Osteoblast (primary cell): ENCODE measurements around the gene WNT3A. TPM values are rescaled to one million over a fixed set of nuclear protein-coding genes. Genes with fewer than 3 reads are reported as not detected.

ENCODE experiments used
- DNase-seq: peaks from one replicate; pipeline ENCODE4 v3.0.0; 2011; ENCODE audit warnings: low spot score, mixed read lengths; ENCODE audit not compliant: insufficient read length; ENCODE audit errors: missing footprints
- H2AFZ ChIP-seq: 2 replicates; pipeline ENCODE4 v1.6.0; 2011; ENCODE audit warnings: mild to moderate bottlenecking, low read length
- H3K27ac ChIP-seq: 2 replicates; pipeline ENCODE4 v1.5.1; 2011; ENCODE audit warnings: mild to moderate bottlenecking, low read depth, low read length, moderate library complexity
- H3K27me3 ChIP-seq: 2 replicates; pipeline ENCODE4 v1.6.0; 2012; ENCODE audit warnings: mild to moderate bottlenecking, control low read depth, inconsistent platforms, low read length, moderate library complexity; ENCODE audit not compliant: insufficient read depth
- H3K36me3 ChIP-seq: 2 replicates; pipeline ENCODE4 v1.5.1; 2011; ENCODE audit warnings: mild to moderate bottlenecking, low read length, control low read depth, moderate library complexity; ENCODE audit not compliant: insufficient read depth
- H3K4me1 ChIP-seq: 2 replicates; pipeline ENCODE4 v1.5.1; 2011; ENCODE audit warnings: mild to moderate bottlenecking, low read length, control low read depth, moderate library complexity; ENCODE audit not compliant: insufficient read depth
- H3K4me2 ChIP-seq: 2 replicates; pipeline ENCODE4 v1.6.0; 2011; ENCODE audit warnings: mild to moderate bottlenecking, low read length; ENCODE audit not compliant: insufficient read depth
- H3K4me3 ChIP-seq: fragments of 200-600 bp; sonication (generic); 3 replicates; pipeline ENCODE4 v1.5.1; 2012; ENCODE audit warnings: mild to moderate bottlenecking, low read length, inconsistent platforms; ENCODE audit not compliant: insufficient read depth
- H3K79me2 ChIP-seq: 2 replicates; pipeline ENCODE4 v1.6.0; 2012; ENCODE audit warnings: mild to moderate bottlenecking, low read length, control low read depth, inconsistent platforms; ENCODE audit not compliant: insufficient read depth
- H3K9me3 ChIP-seq: 2 replicates; pipeline ENCODE4 v1.5.1; 2011; ENCODE audit warnings: low read depth, low read length, control low read depth
- H4K20me1 ChIP-seq: 2 replicates; pipeline ENCODE4 v1.6.0; 2012; ENCODE audit warnings: mild to moderate bottlenecking, low read length, control low read depth; ENCODE audit not compliant: insufficient read depth
- CTCF ChIP-seq: IDR thresholded peaks from 2 replicates; pipeline ENCODE4 v1.5.1; 2011; ENCODE audit warnings: mild to moderate bottlenecking, low read depth, low read length, moderate library complexity; ENCODE audit errors: extremely low read depth
- total RNA-seq: library from RNA; depleted of rRNA; stranded (reverse); fragments of >200 nt; gene quantifications from 2 replicates; pipeline ENCODE4 v1.2.3, GENCODE V29; 2012

WNT3A gene
- total RNA-seq, 1 donor, result not detected

- Histone ChIP-seq H3K4me2 (no peak overlapping the region), H2AFZ (no peak overlapping the region), H3K27me3 (peaks cover 10% of the 10 kb centered on the region), H3K4me1 (no peaks in the 10 kb centered on the region), H3K4me3 (no peak overlapping the region), H4K20me1 (no peaks in the 10 kb centered on the region), H3K79me2 (no peaks in the 10 kb centered on the region), H3K36me3 (no peaks in the 10 kb centered on the region), H3K27ac (no peak overlapping the region), H3K9me3 (no peaks in the 10 kb centered on the region)
- TF ChIP-seq CTCF, result no peak
- no peak for DNase-seq
Observed at GRCh38 chr1:228047183-228047466, 40.3 kb downstream of the WNT3A start.

DNA sequence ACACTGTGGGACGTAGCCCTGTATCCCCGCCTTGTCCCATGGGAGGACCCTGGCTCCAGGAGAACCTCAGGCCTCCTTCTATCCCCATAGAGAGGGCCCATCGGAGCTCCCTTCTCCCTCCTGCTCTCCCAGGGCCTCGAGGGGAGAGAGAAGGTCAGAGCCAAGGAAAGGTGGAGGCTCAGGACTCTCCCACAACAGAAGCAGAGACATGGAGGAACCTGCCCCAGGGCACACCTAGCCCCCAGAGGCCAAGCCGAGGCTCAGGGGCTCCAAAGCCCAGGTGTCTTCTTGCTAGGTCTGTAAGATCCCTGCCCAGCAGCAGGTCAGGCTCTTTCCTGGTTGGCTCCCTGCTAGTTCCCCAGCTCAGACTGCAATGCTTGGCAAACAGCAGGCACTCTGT lies 41.3 kb downstream of the WNT3A start:
- Histone ChIP-seq H4K20me1 (no peaks in the 10 kb centered on the region), H3K27me3 (peaks cover 10% of the 10 kb centered on the region), H3K9me3 (no peaks in the 10 kb centered on the region), H3K27ac (no peak overlapping the region), H3K79me2 (no peaks in the 10 kb centered on the region), H3K4me2 (no peak overlapping the region), H3K36me3 (no peaks in the 10 kb centered on the region), H3K4me1 (no peaks in the 10 kb centered on the region), H3K4me3 (no peak overlapping the region), H2AFZ (no peak overlapping the region)
- no peak for TF ChIP-seq CTCF
- DNase-seq, result no peak

GRCh38 chr1:228048659-228049298 lies 42.0 kb downstream of the WNT3A start:
- Histone ChIP-seq H4K20me1 (no peaks in the 10 kb centered on the region), H2AFZ (no peak overlapping the region), H3K4me1 (no peaks in the 10 kb centered on the region), H3K9me3 (no peaks in the 10 kb centered on the region), H3K27ac (no peak overlapping the region), H3K79me2 (no peaks in the 10 kb centered on the region), H3K4me3 (no peak overlapping the region), H3K36me3 (no peaks in the 10 kb centered on the region), H3K4me2 (no peak overlapping the region), H3K27me3 (peaks cover 10% of the 10 kb centered on the region)
- no peak for DNase-seq
- TF ChIP-seq CTCF, result no peak

DNA sequence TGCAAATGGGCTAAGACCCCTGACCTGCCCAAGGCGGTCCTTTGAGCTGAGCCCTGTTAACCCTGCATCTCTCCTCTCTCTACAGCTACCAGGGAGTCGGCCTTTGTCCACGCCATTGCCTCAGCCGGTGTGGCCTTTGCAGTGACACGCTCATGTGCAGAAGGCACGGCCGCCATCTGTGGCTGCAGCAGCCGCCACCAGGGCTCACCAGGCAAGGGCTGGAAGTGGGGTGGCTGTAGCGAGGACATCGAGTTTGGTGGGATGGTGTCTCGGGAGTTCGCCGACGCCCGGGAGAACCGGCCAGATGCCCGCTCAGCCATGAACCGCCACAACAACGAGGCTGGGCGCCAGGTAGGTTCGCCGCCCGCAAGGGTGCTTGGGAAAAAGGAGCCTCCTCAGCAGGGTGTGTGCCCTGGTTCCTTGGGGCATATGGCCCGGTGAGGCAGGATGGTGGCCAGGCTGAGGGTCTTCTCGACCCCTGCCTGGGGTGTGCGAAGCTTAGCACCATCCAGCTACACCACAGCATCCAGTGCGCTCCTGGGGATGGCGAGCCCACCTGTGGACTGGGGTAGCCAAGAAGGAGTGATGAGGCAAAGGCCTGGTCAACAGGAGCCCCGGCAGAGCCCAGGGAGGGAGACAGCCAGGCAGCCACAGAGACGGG lies 43.9 kb downstream of the WNT3A start:
- H2AFZ ChIP-seq, result no peak overlapping the region
- DNase-seq, result no peak
- H3K4me1 ChIP-seq, result no peaks in the 10 kb centered on the region
- H3K27me3 ChIP-seq, result peaks cover 10% of the 10 kb centered on the region
- H3K79me2 ChIP-seq, result no peaks in the 10 kb centered on the region
- no peak overlapping the region for H3K4me3 ChIP-seq
- no peaks in the 10 kb centered on the region for H3K9me3 ChIP-seq
- H4K20me1 ChIP-seq, result no peaks in the 10 kb centered on the region
- H3K27ac ChIP-seq, result no peak overlapping the region
- H3K36me3 ChIP-seq, result no peaks in the 10 kb centered on the region
- no peak overlapping the region for H3K4me2 ChIP-seq
- no peak for TF ChIP-seq CTCF
